CD14-positive monocyte (primary cell): Measurements from ENCODE around the gene DNAH1. TPM values are rescaled to one million over a fixed set of nuclear protein-coding genes. Genes with fewer than 3 reads are reported as not detected.

ENCODE experiments used
- DNase-seq, 3 donors: peaks; one replicate each; pipeline ENCODE4 v3.0.0-alpha.2; 2011 to 2022
- H2AFZ ChIP-seq: 2 replicates; pipeline ENCODE4 v1.6.0; 2012; ENCODE audit warnings: mild to moderate bottlenecking, low read depth, low read length, inconsistent platforms; ENCODE audit not compliant: insufficient read depth, poor library complexity, severe bottlenecking
- H3K27ac ChIP-seq, 2 donors: 1 replicate in 1 of 2; 2 replicates in 1 of 2; pipeline ENCODE4 v1.5.1; 2012 to 2013; ENCODE audit warnings: low read length in 2 of 2, control low read depth in 1 of 2, inconsistent platforms in 1 of 2, low read depth in 1 of 2, mild to moderate bottlenecking in 1 of 2
- H3K27me3 ChIP-seq, 2 donors: one replicate each; pipeline versions ENCODE4 v1.6.0 to v1.6.1; 2011 to 2013; ENCODE audit warnings: low read length in 2 of 2; ENCODE audit not compliant: control insufficient read depth in 2 of 2, insufficient read depth in 2 of 2
- H3K36me3 ChIP-seq, 2 donors: replicated peaks in 1 of 2; 1 replicate in 1 of 2; 2 replicates in 1 of 2; pipeline versions ENCODE4 v1.5.1 to v1.6.1; 2012 to 2013; ENCODE audit warnings: low read length in 2 of 2, control low read depth in 1 of 2, inconsistent platforms in 1 of 2, mild to moderate bottlenecking in 1 of 2; ENCODE audit not compliant: insufficient read depth in 2 of 2, control insufficient read depth in 1 of 2
- H3K4me1 ChIP-seq, 2 donors: 1 replicate in 1 of 2; 2 replicates in 1 of 2; pipeline versions ENCODE4 v1.5.1 to v1.6.1; 2012 to 2013; ENCODE audit warnings: low read length in 2 of 2, control low read depth in 1 of 2, inconsistent platforms in 1 of 2, mild to moderate bottlenecking in 1 of 2, moderate library complexity in 1 of 2; ENCODE audit not compliant: insufficient read depth in 2 of 2, control insufficient read depth in 1 of 2
- H3K4me2 ChIP-seq: replicated peaks from 2 replicates; pipeline ENCODE3; 2012; ENCODE audit warnings: low read length, moderate library complexity, mild to moderate bottlenecking; ENCODE audit not compliant: poor library complexity, severe bottlenecking; ENCODE audit errors: extremely low read depth
- H3K4me3 ChIP-seq, 3 experiments: fragments of 200-600 bp in 1 of 3; sonication (generic) in 1 of 3; replicated peaks in 1 of 3; 1 replicate in 2 of 3; 2 replicates in 1 of 3; pipeline ENCODE4 v1.5.1; 2011 to 2013; ENCODE audit warnings: low read length in 3 of 3, mild to moderate bottlenecking in 3 of 3, control low read depth in 2 of 3, low read depth in 2 of 3, inconsistent platforms in 1 of 3, moderate library complexity in 1 of 3
- H3K79me2 ChIP-seq: 2 replicates; pipeline ENCODE4 v1.6.0; 2012; ENCODE audit warnings: mild to moderate bottlenecking, control low read depth, inconsistent platforms, low read length, moderate library complexity; ENCODE audit not compliant: insufficient read depth
- H3K9ac ChIP-seq: 2 replicates; pipeline ENCODE4 v1.6.0; 2017; ENCODE audit warnings: low read length, mild to moderate bottlenecking; ENCODE audit not compliant: insufficient read depth, poor library complexity, severe bottlenecking
- H3K9me3 ChIP-seq, 2 donors: replicated peaks in 1 of 2; 1 replicate in 1 of 2; 2 replicates in 1 of 2; pipeline versions ENCODE4 v1.5.1 to v1.6.1; 2012 to 2013; ENCODE audit warnings: low read length in 2 of 2, control low read depth in 1 of 2; ENCODE audit not compliant: control insufficient read depth in 1 of 2, insufficient read depth in 1 of 2
- H4K20me1 ChIP-seq: 2 replicates; pipeline ENCODE4 v1.6.0; 2012; ENCODE audit warnings: mild to moderate bottlenecking, low read length, control low read depth, moderate library complexity; ENCODE audit not compliant: insufficient read depth
- H3K27ac Mint-ChIP-seq, 7 donors: one replicate each; pipeline ENCODE4 v1.8.0; 2020; ENCODE audit warnings: mild to moderate bottlenecking in 7 of 7, mixed read lengths in 7 of 7, moderate library complexity in 6 of 7, inconsistent platforms in 2 of 7
- H3K27me3 Mint-ChIP-seq, 3 donors: one replicate each; pipeline ENCODE4 v1.8.0; 2021 to 2022; ENCODE audit warnings: low read depth in 3 of 3, mild to moderate bottlenecking in 3 of 3, mixed read lengths in 3 of 3, moderate library complexity in 3 of 3, inconsistent platforms in 1 of 3
- H3K36me3 Mint-ChIP-seq, 2 donors: one replicate each; pipeline ENCODE4 v1.8.0; 2020; ENCODE audit warnings: mixed read lengths in 2 of 2, inconsistent platforms in 1 of 2, mild to moderate bottlenecking in 1 of 2
- H3K4me1 Mint-ChIP-seq: one replicate; pipeline ENCODE4 v1.8.0; 2020; ENCODE audit warnings: mild to moderate bottlenecking, mixed read lengths
- H3K4me3 Mint-ChIP-seq, 2 donors: one replicate each; pipeline ENCODE4 v1.8.0; 2020; ENCODE audit warnings: mild to moderate bottlenecking in 2 of 2, mixed read lengths in 2 of 2, moderate library complexity in 1 of 2
- H3K9me3 Mint-ChIP-seq, 7 donors: one replicate each; pipeline ENCODE4 v1.8.0; 2020 to 2022; ENCODE audit warnings: mixed read lengths in 7 of 7, mild to moderate bottlenecking in 6 of 7, moderate library complexity in 6 of 7, inconsistent platforms in 2 of 7
- CTCF ChIP-seq: fragments of 200-600 bp; IDR thresholded peaks from one replicate; pipeline ENCODE4 v1.8.0; 2022; ENCODE audit warnings: antibody characterized with exemption, mild to moderate bottlenecking
- WGBS: methylation state at CpG from one replicate; pipeline ENCODE4 v1.1.5; 2013; ENCODE audit warnings: missing lambda C conversion rate; ENCODE audit not compliant: insufficient coverage; 5-methylcytosine and 5-hydroxymethylcytosine counted together
- intact Hi-C, 2 donors: fragments of 100-400 bp; cut with micrococcal nuclease; formaldehyde crosslinking; loops; one replicate each; pipeline versions ENCODE4 v1.15.0 to v1.15.1; 2023
- polyA plus RNA-seq, 3 donors: library from polyadenylated mRNA; depleted of rRNA in 1 of 3; unstranded in 2 of 3; stranded (reverse) in 1 of 3; fragments of 300-500 nt in 2 of 3; fragments of >200 nt in 1 of 3; fragmentation: Illumina TruSeq in 2 of 3; gene quantifications; 1 replicate in 2 of 3; 2 replicates in 1 of 3; pipeline ENCODE4 v1.2.3, GENCODE V29; 2012 to 2021

The DNAH1 gene
- polyA plus RNA-seq, 3 donors, result 0.15 to 47.0 (median 0.25) TPM

GRCh38 chr3:52372822-52373504 lies 56.8 kb downstream of the DNAH1 start:
- no peaks in the 10 kb centered on the region for H3K79me2 ChIP-seq
- H3K36me3 ChIP-seq, result peaks cover 32 to 56% of the 10 kb centered on the region in 2 donors
- intact Hi-C loops, result no loop called here
- no peaks in the 10 kb centered on the region for H3K9me3 Mint-ChIP-seq
- H3K4me3 ChIP-seq, result peak overlapping the region in 1 of 3 experiments; percentile 56
- peak overlapping the region; percentile 53 for H2AFZ ChIP-seq
- H3K27ac ChIP-seq, result no peak overlapping the region
- H3K4me2 ChIP-seq, result peak overlapping the region; percentile 68
- peak overlapping the region in 3 of 7 donors; percentile 20 to 50 (median 32) for H3K27ac Mint-ChIP-seq
- H4K20me1 ChIP-seq, result no peaks in the 10 kb centered on the region
- DNase-seq, result peak; percentile 14 to 52 (median 36)
- no peak overlapping the region for H3K9ac ChIP-seq
- peaks cover 12 to 15% of the 10 kb centered on the region in 2 donors for H3K4me1 ChIP-seq
- peaks cover 16% of the 10 kb centered on the region for H3K4me1 Mint-ChIP-seq
- peak; percentile 24 for TF ChIP-seq CTCF
- no peaks in the 10 kb centered on the region for H3K27me3 ChIP-seq
- H3K4me3 Mint-ChIP-seq, result peak overlapping the region; percentile 68 to 86
- WGBS, result 13% methylated on average over 26 of the region's 40 CpGs
- H3K36me3 Mint-ChIP-seq, result peaks cover 54 to 58% of the 10 kb centered on the region in 2 donors
- peaks cover 2 to 10% (median 4%) of the 10 kb centered on the region in 3 donors for H3K27me3 Mint-ChIP-seq
- H3K9me3 ChIP-seq, result no peaks in the 10 kb centered on the region

- peak overlapping the region; percentile 68 for H3K4me2 ChIP-seq
- H3K79me2 ChIP-seq, result no peaks in the 10 kb centered on the region
- H3K27ac Mint-ChIP-seq, result peak overlapping the region in 1 of 7 donors; percentile 32
- no peak overlapping the region for H3K9ac ChIP-seq
- no peaks in the 10 kb centered on the region for H4K20me1 ChIP-seq
- H3K4me3 ChIP-seq, result peak overlapping the region in 1 of 3 experiments; percentile 56
- no peak overlapping the region for H2AFZ ChIP-seq
- intact Hi-C loops, result no loop called here
- peaks cover 29 to 49% of the 10 kb centered on the region in 2 donors for H3K36me3 ChIP-seq
- H3K9me3 Mint-ChIP-seq, result no peaks in the 10 kb centered on the region
- H3K4me1 ChIP-seq, result peaks cover 12 to 15% of the 10 kb centered on the region in 2 donors
- no CpG with 5 or more reads among the region's 6 CpGs for WGBS
- H3K4me1 Mint-ChIP-seq, result peaks cover 16% of the 10 kb centered on the region
- no peak for DNase-seq
- no peak for TF ChIP-seq CTCF
- H3K27ac ChIP-seq, result no peak overlapping the region
- H3K27me3 Mint-ChIP-seq, result peaks cover 2 to 10% (median 3%) of the 10 kb centered on the region in 3 donors
- peak overlapping the region; percentile 31 to 86 for H3K4me3 Mint-ChIP-seq
- no peaks in the 10 kb centered on the region for H3K27me3 ChIP-seq
- H3K9me3 ChIP-seq, result no peaks in the 10 kb centered on the region
- peaks cover 49 to 52% of the 10 kb centered on the region in 2 donors for H3K36me3 Mint-ChIP-seq
These were observed 57.6 kb downstream of the DNAH1 start for GRCh38 chr3:52373676-52374075.
